Small intestine (tissue), 7 donors: Measurements from ENCODE around the gene CLASP1. TPM values are rescaled to one million over a fixed set of nuclear protein-coding genes. Genes with fewer than 3 reads are reported as not detected.
A peak's percentile ranks its signal among the peaks of the same experiment; 100 is the strongest.

ENCODE experiments used
- DNase-seq, 2 donors: peaks; one replicate each; pipeline versions ENCODE4 v3.0.0 to v3.0.0-alpha.2; 2013
- FAIRE-seq: peaks from 2 replicates; lab custom pipeline; 2012; peaks lifted over from hg19 to GRCh38; lab: Jason Lieb, UNC
- H3K27ac ChIP-seq, 3 donors: one replicate each; pipeline ENCODE4 v1.5.1; 2013; ENCODE audit warnings: low read length in 2 of 3, mild to moderate bottlenecking in 2 of 3, control low read depth in 1 of 3, inconsistent platforms in 1 of 3, low read depth in 1 of 3, moderate library complexity in 1 of 3
- H3K27me3 ChIP-seq, 3 donors: one replicate each; pipeline ENCODE4 v1.6.1; 2013; ENCODE audit warnings: low read length in 3 of 3, inconsistent platforms in 1 of 3; ENCODE audit not compliant: control insufficient read depth in 3 of 3, insufficient read depth in 3 of 3
- H3K36me3 ChIP-seq, 3 donors: one replicate each; pipeline ENCODE4 v1.6.1; 2013; ENCODE audit warnings: low read length in 3 of 3, inconsistent platforms in 1 of 3, low read depth in 1 of 3, mild to moderate bottlenecking in 1 of 3, moderate library complexity in 1 of 3; ENCODE audit not compliant: control insufficient read depth in 3 of 3, insufficient read depth in 2 of 3
- H3K4me1 ChIP-seq, 3 donors: one replicate each; pipeline ENCODE4 v1.6.1; 2013; ENCODE audit warnings: low read length in 2 of 3, inconsistent platforms in 1 of 3, low read depth in 1 of 3, mild to moderate bottlenecking in 1 of 3, moderate library complexity in 1 of 3; ENCODE audit not compliant: control insufficient read depth in 3 of 3, insufficient read depth in 2 of 3
- H3K4me3 ChIP-seq, 3 donors: one replicate each; pipeline ENCODE4 v1.5.1; 2013; ENCODE audit warnings: low read length in 3 of 3, control low read depth in 1 of 3, inconsistent platforms in 1 of 3, low read depth in 1 of 3, mild to moderate bottlenecking in 1 of 3, moderate library complexity in 1 of 3
- H3K9me3 ChIP-seq, 2 donors: one replicate each; pipeline ENCODE4 v1.6.1; 2013; ENCODE audit warnings: low read depth in 1 of 2, low read length in 1 of 2; ENCODE audit not compliant: control insufficient read depth in 2 of 2, insufficient read depth in 1 of 2
- WGBS, 3 donors: extraction: QIAGEN DNeasy Blood & Tissue Kit; methylation state at CpG; one replicate each; pipeline ENCODE4 v1.1.7; 2013; 5-methylcytosine and 5-hydroxymethylcytosine counted together
- polyA plus RNA-seq, 4 donors: library from polyadenylated mRNA; stranded (reverse) in 3 of 4; unstranded in 1 of 4; fragments of 200-250 nt in 3 of 4; fragments of 120-200 nt in 1 of 4; gene quantifications; one replicate each; pipeline versions ENCODE4 v1.2.1 to v1.2.3, GENCODE V29; 2013
- donor health status: healthy with polysubstance abuse.
- donor health status: control.
- donor health status: control.
- donor health status: Bipolar disorder and iron deficiency.
- donor health status: healthy.

The CLASP1 gene
- polyA plus RNA-seq, 4 donors, result 3.5 to 24.1 (median 8.6) TPM

- Histone ChIP-seq H3K27me3 (no peaks in the 10 kb centered on the region), H3K4me1 (peaks cover 0 to 10% (median 7%) of the 10 kb centered on the region in 3 donors), H3K9me3 (no peaks in the 10 kb centered on the region), H3K4me3 (no peak overlapping the region), H3K27ac (peak overlapping the region in 2 of 3 donors; percentile 11 to 17), H3K36me3 (peaks cover 0 to 3% (median 0%) of the 10 kb centered on the region in 3 donors)
- FAIRE-seq (no peak), DNase-seq (peak; percentile 41 to 48)
- 31 to 58% (median 48%) methylated on average over 6 of the region's 6 CpGs for WGBS, 3 donors
Measured at GRCh38 chr2:121595012-121595891, 54.0 kb downstream of the CLASP1 start.

GRCh38 chr2:121591199-121591598, 58.1 kb downstream of the CLASP1 start:
- no peak for DNase-seq
- Histone ChIP-seq H3K4me1 (peaks cover 0 to 3% (median under 1%) of the 10 kb centered on the region in 3 donors), H3K9me3 (no peaks in the 10 kb centered on the region), H3K4me3 (no peak overlapping the region), H3K27me3 (no peaks in the 10 kb centered on the region), H3K27ac (no peak overlapping the region), H3K36me3 (peaks cover 0 to 11% (median 2%) of the 10 kb centered on the region in 3 donors)
- whole genome bisulfite sequencing, 3 donors, result 95 to 97% (median 96%) methylated on average over 3 of the region's 3 CpGs
- no peak for FAIRE-seq

GRCh38 chr2:121588357-121588756, 60.9 kb downstream of the CLASP1 start:
- WGBS, 3 donors, result 88 to 95% (median 94%) methylated on average over 1 of the region's 1 CpG
- Histone ChIP-seq H3K4me3 (no peak overlapping the region), H3K36me3 (peaks cover 0 to 14% (median 2%) of the 10 kb centered on the region in 3 donors), H3K27me3 (no peaks in the 10 kb centered on the region), H3K4me1 (no peaks in the 10 kb centered on the region), H3K27ac (no peak overlapping the region), H3K9me3 (no peaks in the 10 kb centered on the region)
- FAIRE-seq (no peak), DNase-seq (no peak)

- 94 to 97% (median 96%) methylated on average over 4 of the region's 4 CpGs for WGBS, 3 donors
- H3K9me3 ChIP-seq, result no peaks in the 10 kb centered on the region
- H3K4me3 ChIP-seq, result no peak overlapping the region
- H3K36me3 ChIP-seq, result peaks cover 0 to 14% (median 2%) of the 10 kb centered on the region in 3 donors
- no peak overlapping the region for H3K27ac ChIP-seq
- no peak for DNase-seq
- H3K4me1 ChIP-seq, result no peaks in the 10 kb centered on the region
- no peak for FAIRE-seq
- no peaks in the 10 kb centered on the region for H3K27me3 ChIP-seq
Measured at GRCh38 chr2:121587131-121587530, 62.1 kb downstream of the CLASP1 start.

- peaks cover 0 to 14% (median 2%) of the 10 kb centered on the region in 3 donors for H3K36me3 ChIP-seq
- no peaks in the 10 kb centered on the region for H3K9me3 ChIP-seq
- 52 to 74% (median 68%) methylated on average over 4 of the region's 4 CpGs for WGBS, 3 donors
- H3K27ac ChIP-seq, result no peak overlapping the region
- no peaks in the 10 kb centered on the region for H3K4me1 ChIP-seq
- DNase-seq (no peak), FAIRE-seq (no peak)
- no peak overlapping the region for H3K4me3 ChIP-seq
- H3K27me3 ChIP-seq, result no peaks in the 10 kb centered on the region
Measured at GRCh38 chr2:121584741-121585140, 64.5 kb downstream of the CLASP1 start.

GRCh38 chr2:121583555-121583954, 65.7 kb downstream of the CLASP1 start:
- no peak overlapping the region for H3K27ac ChIP-seq
- H3K9me3 ChIP-seq, result no peaks in the 10 kb centered on the region
- peaks cover 0 to 7% (median 2%) of the 10 kb centered on the region in 3 donors for H3K36me3 ChIP-seq
- H3K27me3 ChIP-seq, result no peaks in the 10 kb centered on the region
- no peak for DNase-seq
- no peak for FAIRE-seq
- WGBS, 3 donors, result 79 to 85% (median 84%) methylated on average over 3 of the region's 3 CpGs
- no peak overlapping the region for H3K4me3 ChIP-seq
- H3K4me1 ChIP-seq, result no peaks in the 10 kb centered on the region

GRCh38 chr2:121582272-121582671, 67.0 kb downstream of the CLASP1 start:
- H3K36me3 ChIP-seq, result peaks cover 0 to 6% (median 0%) of the 10 kb centered on the region in 3 donors
- no peak for FAIRE-seq

GRCh38 chr2:121579309-121579708, 70.0 kb downstream of the CLASP1 start:
- Histone ChIP-seq H3K4me3 (no peak overlapping the region), H3K4me1 (peaks cover 0 to 2% (median 0%) of the 10 kb centered on the region in 3 donors), H3K9me3 (no peaks in the 10 kb centered on the region), H3K36me3 (no peaks in the 10 kb centered on the region), H3K27ac (no peak overlapping the region), H3K27me3 (no peaks in the 10 kb centered on the region)
- DNase-seq, result no peak
- WGBS, 3 donors, result 89 to 94% (median 92%) methylated on average over 3 of the region's 3 CpGs
- no peak for FAIRE-seq

More at GRCh38 chr2:121582272-121582671, 67.0 kb downstream of the CLASP1 start:
- DNase-seq, result no peak
- Histone ChIP-seq H3K9me3 (no peaks in the 10 kb centered on the region), H3K4me3 (no peak overlapping the region), H3K27ac (no peak overlapping the region), H3K4me1 (no peaks in the 10 kb centered on the region), H3K27me3 (no peaks in the 10 kb centered on the region)
